ENCODE measurements around the gene THAP3. TPM values are rescaled to one million over a fixed set of nuclear protein-coding genes. Genes with fewer than 3 reads are reported as not detected.

THAP3 gene
- total and polyA plus RNA-seq, 2 of the 8 experiments (the other 6 are each of a cell fraction or from before 2014, with no cell fraction given), result 8.2 to 15.3 TPM

DNA sequence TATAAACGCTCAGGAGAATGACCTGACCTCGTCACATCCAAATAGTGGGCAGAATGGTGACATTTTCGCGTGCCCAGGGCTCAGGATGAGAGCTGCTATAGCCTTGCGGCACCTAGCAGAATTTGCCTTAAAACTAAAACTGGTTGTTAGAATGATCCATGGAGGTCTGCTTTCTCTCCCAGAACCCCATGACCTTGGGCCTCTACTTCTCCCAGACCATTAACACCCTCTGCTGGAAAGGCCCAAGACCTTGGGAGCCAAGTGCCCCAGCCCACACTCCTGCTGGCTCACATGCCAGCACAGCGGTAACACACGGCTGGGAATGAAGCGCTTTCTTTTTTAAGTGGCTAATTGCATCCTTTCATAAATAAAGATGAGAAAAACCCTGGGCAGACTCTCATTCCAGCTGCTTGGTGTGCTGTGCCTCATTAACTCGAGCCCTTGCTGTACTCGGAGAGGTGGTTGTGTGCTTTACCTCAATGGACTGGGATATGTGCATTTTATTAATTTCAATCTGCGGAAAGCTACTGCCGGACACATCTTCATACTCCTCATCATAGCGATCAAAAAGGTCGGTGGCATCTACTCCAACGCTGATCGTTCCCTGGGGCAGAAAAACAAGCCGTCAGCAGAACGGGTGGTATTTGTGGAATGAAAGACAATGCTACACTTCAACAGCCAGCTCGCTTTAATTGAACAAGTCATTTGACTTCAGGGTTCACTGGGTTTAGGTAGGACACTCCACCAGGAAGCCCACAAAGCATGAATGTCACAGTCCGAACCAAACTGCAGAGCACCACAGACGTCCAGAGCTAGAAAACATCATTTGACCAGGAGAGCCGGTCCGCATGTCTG lies 29.0 kb downstream of the THAP3 start:
- Histone ChIP-seq H3K36me3 (ENCODE audit: control insufficient read depth in 2 of 4, insufficient read depth in 4 of 4, low read length in 3 of 4) (peaks cover 18 to 36% (median 23%) of the 10 kb centered on the region in 4 experiments), H2AFZ (ENCODE audit: low read length) (no peak overlapping the region), H2BK12ac (ENCODE audit: low read depth, low read length) (no peak overlapping the region), H3K14ac (ENCODE audit: insufficient read length) (no peak overlapping the region), H3K4ac (replicated peaks; ENCODE audit: insufficient read length, low read depth, low read length) (no peak overlapping the region), H3K23ac (ENCODE audit: insufficient read length) (no peak overlapping the region), H3K4me3 (ENCODE audit: extremely low read depth in 1 of 4, insufficient read depth in 2 of 4, low read depth in 3 of 4, low read length in 4 of 4) (no peak overlapping the region), H3K79me2 (ENCODE audit: control insufficient read depth in 1 of 2, insufficient read depth in 2 of 2, low read length in 2 of 2) (no peaks in the 10 kb centered on the region), H2AK5ac (ENCODE audit: low read depth, low read length) (no peak overlapping the region), H4K8ac (ENCODE audit: extremely low read depth, insufficient read depth, low read length) (no peak overlapping the region), H4K5ac (ENCODE audit: insufficient read length, low read depth, low read length) (no peak overlapping the region), H2BK20ac (ENCODE audit: low read length) (no peak overlapping the region), H3K27me3 (replicated peaks in 1 of 4; ENCODE audit: control insufficient read depth in 3 of 4, extremely low read depth in 1 of 4, insufficient read depth in 3 of 4, low read length in 3 of 4) (no peaks in the 10 kb centered on the region), H3K27ac (ENCODE audit: low read depth, low read length) (no peak overlapping the region), H3K56ac (replicated peaks; ENCODE audit: insufficient read length, low read depth, low read length) (no peak overlapping the region), H2BK15ac (ENCODE audit: low read length) (no peak overlapping the region), H2BK120ac (replicated peaks; ENCODE audit: low read depth, low read length) (no peak overlapping the region), H3K9ac (replicated peaks in 1 of 4; ENCODE audit: extremely low read depth in 1 of 4, low read depth in 3 of 4, low read length in 3 of 4) (no peak overlapping the region), H3K4me2 (ENCODE audit: insufficient read depth in 1 of 2, low read depth in 2 of 2, low read length in 2 of 2) (no peak overlapping the region), H3K23me2 (ENCODE audit: low read depth, low read length) (no peaks in the 10 kb centered on the region), H2BK5ac (ENCODE audit: low read depth, low read length) (no peak overlapping the region), H3K79me1 (ENCODE audit: low read depth, low read length) (no peaks in the 10 kb centered on the region; the same call in 1 of the 2 replicates), H4K91ac (replicated peaks; ENCODE audit: insufficient read length, low read length) (no peak overlapping the region), H3K4me1 (replicated peaks in 1 of 4; ENCODE audit: control insufficient read depth in 3 of 4, insufficient read depth in 4 of 4, low read length in 3 of 4) (no peaks in the 10 kb centered on the region), H3K9me3 (ENCODE audit: insufficient read depth in 2 of 2, low read depth in 1 of 2, low read length in 1 of 2) (no peaks in the 10 kb centered on the region), H3K18ac (ENCODE audit: extremely low read depth, low read length) (no peak overlapping the region), H4K20me1 (replicated peaks in 1 of 2; ENCODE audit: control insufficient read depth in 1 of 2, insufficient read depth in 2 of 2, low read length in 2 of 2) (peaks cover 0 to 3% of the 10 kb centered on the region in 2 experiments)
- CTCF ChIA-PET (ENCODE audit: partially characterized antibody), result interaction anchor here (1.2 to 4.4 kb wide), 5 partner anchors 8 to 130 kb away, joined by 3 to 24 read pairs (median 5); no protein-coding TSS in a partner anchor
- POLR2A ChIA-PET (ENCODE audit: partially characterized antibody), result interaction anchor here (0.9 to 2.9 kb wide), 5 partner anchors 9 to 29 kb away, joined by 3 to 7 read pairs (median 3); partner anchors contain the start of gene THAP3
- 90% methylated on average over 23 of the region's 23 CpGs; no CpG with 5 or more reads in 1 of the 2 experiments for WGBS, 2 experiments (ENCODE audit: extremely low coverage in 1 of 2, insufficient coverage in 1 of 2, insufficient read length in 1 of 2, insufficient replicate concordance in 2 of 2, low coverage in 1 of 2, low lambda C conversion rate in 2 of 2, missing lambda C conversion rate in 1 of 2)
- FAIRE-seq (no peak), DNase-seq (ENCODE audit: low read depth in 1 of 2, low spot score in 2 of 2) (no peak)
- TF ChIP-seq SIRT6 (IDR thresholded peaks at IDR 0.05; ENCODE audit: low read length) (no peak), JUN (IDR thresholded peaks at IDR 0.05; ENCODE audit: low read depth, low read length) (no peak), MAFK (IDR thresholded peaks at IDR 0.05; ENCODE audit: low read depth, low read length) (no peak), BCL11A (IDR thresholded peaks at IDR 0.05; ENCODE audit: low read depth in 2 of 2, low read length in 2 of 2) (no peak), HDAC6 (IDR thresholded peaks at IDR 0.05; ENCODE audit: low read depth, low read length) (no peak), CEBPB (IDR thresholded peaks at IDR 0.05; ENCODE audit: low read depth, low read length) (no peak), ASH2L (IDR thresholded peaks at IDR 0.05; ENCODE audit: low read length) (no peak), CBX8 (IDR thresholded peaks at IDR 0.05; ENCODE audit: borderline replicate concordance, low read depth, low read length) (no peak), NRF1 (IDR thresholded peaks at IDR 0.05; ENCODE audit: low read depth, low read length) (no peak)
- TF ChIP-seq, protein P1, sequence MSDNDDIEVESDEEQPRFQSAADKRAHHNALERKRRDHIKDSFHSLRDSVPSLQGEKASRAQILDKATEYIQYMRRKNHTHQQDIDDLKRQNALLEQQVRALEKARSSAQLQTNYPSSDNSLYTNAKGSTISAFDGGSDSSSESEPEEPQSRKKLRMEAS (IDR thresholded peaks at IDR 0.05), result no peak
- TF ChIP-seq, protein P2, sequence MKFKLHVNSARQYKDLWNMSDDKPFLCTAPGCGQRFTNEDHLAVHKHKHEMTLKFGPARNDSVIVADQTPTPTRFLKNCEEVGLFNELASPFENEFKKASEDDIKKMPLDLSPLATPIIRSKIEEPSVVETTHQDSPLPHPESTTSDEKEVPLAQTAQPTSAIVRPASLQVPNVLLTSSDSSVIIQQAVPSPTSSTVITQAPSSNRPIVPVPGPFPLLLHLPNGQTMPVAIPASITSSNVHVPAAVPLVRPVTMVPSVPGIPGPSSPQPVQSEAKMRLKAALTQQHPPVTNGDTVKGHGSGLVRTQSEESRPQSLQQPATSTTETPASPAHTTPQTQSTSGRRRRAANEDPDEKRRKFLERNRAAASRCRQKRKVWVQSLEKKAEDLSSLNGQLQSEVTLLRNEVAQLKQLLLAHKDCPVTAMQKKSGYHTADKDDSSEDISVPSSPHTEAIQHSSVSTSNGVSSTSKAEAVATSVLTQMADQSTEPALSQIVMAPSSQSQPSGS (IDR thresholded peaks at IDR 0.05; ENCODE audit: low read length), result no peak

Data from H1 (cell line).